ENCODE data around the gene CLCN3.
A peak's percentile ranks its signal among the peaks of the same experiment; 100 is the strongest.

The CLCN3 gene

GRCh38 chr4:169615467-169616106 lies 4.8 kb upstream of the CLCN3 start:
- DNase-seq (ENCODE audit: low read depth): no peak
- TF ChIP-seq MYC (IDR thresholded peaks at IDR 0.05; ENCODE audit: low read depth, low read length) (no peak), POLR2A (IDR thresholded peaks at IDR 0.05; ENCODE audit: extremely low read depth, insufficient read length) (no peak), MAX (IDR thresholded peaks at IDR 0.05; ENCODE audit: low read depth, low read length) (no peak)
- TF ChIP-seq, protein P1, sequence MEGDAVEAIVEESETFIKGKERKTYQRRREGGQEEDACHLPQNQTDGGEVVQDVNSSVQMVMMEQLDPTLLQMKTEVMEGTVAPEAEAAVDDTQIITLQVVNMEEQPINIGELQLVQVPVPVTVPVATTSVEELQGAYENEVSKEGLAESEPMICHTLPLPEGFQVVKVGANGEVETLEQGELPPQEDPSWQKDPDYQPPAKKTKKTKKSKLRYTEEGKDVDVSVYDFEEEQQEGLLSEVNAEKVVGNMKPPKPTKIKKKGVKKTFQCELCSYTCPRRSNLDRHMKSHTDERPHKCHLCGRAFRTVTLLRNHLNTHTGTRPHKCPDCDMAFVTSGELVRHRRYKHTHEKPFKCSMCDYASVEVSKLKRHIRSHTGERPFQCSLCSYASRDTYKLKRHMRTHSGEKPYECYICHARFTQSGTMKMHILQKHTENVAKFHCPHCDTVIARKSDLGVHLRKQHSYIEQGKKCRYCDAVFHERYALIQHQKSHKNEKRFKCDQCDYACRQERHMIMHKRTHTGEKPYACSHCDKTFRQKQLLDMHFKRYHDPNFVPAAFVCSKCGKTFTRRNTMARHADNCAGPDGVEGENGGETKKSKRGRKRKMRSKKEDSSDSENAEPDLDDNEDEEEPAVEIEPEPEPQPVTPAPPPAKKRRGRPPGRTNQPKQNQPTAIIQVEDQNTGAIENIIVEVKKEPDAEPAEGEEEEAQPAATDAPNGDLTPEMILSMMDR (IDR thresholded peaks at IDR 0.05; ENCODE audit: low read depth, low read length): no peak
- no peak overlapping the region for H3K4me3 ChIP-seq (ENCODE audit: low read depth, low read length)

DNA sequence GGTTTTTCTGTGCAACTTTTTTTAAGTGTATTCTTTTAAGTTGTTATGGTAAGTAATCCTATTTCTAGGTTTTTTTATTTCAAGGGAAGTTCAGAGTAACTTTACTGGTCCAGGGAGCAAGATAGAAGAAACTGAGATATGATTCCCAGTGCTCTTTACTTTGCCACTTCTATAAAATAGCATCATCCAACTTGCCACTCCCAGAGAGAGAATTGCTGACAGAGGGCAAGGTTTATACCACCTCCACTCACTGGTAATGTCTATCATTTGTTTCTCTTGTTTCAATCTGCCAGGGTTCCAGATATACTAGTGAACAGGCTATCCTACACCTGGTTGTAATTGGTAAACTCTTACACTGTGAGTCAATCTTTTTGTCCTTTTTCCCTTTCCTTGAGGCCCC lies 3.5 kb upstream of the CLCN3 start:
- TF ChIP-seq MAX (IDR thresholded peaks at IDR 0.05; ENCODE audit: low read depth, low read length): no peak
- no peak for TF ChIP-seq POLR2A (IDR thresholded peaks at IDR 0.05; ENCODE audit: extremely low read depth, insufficient read length)
- H3K4me3 ChIP-seq (ENCODE audit: low read depth, low read length): no peak overlapping the region
- DNase-seq (ENCODE audit: low read depth): no peak

DNA sequence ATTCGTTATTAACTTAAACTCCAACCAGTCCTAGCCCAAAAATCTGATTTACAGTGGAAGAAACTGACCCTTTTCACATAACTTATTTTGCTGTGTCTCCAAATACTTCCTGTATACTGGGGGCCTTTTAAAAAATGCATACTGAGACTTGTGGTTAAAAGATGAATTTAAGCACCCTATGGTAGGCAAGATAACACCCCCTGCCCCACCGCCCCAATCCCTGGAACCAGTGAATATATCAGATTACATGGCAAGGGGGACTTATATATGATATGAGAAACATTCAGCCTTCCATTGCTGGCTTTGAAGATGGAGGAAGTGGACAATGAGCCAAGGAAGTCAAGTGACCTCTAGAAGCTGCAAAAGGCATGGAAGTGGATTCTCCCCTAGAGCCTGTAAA lies 3.1 kb upstream of the CLCN3 start:
- no peak for TF ChIP-seq MAX (IDR thresholded peaks at IDR 0.05; ENCODE audit: low read depth, low read length)
- no peak for TF ChIP-seq POLR2A (IDR thresholded peaks at IDR 0.05; ENCODE audit: extremely low read depth, insufficient read length)
- no peak for TF ChIP-seq MYC (IDR thresholded peaks at IDR 0.05; ENCODE audit: low read depth, low read length)
- TF ChIP-seq, protein P1 (IDR thresholded peaks at IDR 0.05; ENCODE audit: low read depth, low read length): no peak
- no peak overlapping the region for H3K4me3 ChIP-seq (ENCODE audit: low read depth, low read length)
- DNase-seq (ENCODE audit: low read depth): no peak

- no peak for DNase-seq (ENCODE audit: low read depth)
- TF ChIP-seq MYC (IDR thresholded peaks at IDR 0.05; ENCODE audit: low read depth, low read length) (no peak), MAX (IDR thresholded peaks at IDR 0.05; ENCODE audit: low read depth, low read length) (no peak), POLR2A (IDR thresholded peaks at IDR 0.05; ENCODE audit: extremely low read depth, insufficient read length) (no peak)
- TF ChIP-seq, protein P1 (IDR thresholded peaks at IDR 0.05; ENCODE audit: low read depth, low read length): no peak
- H3K4me3 ChIP-seq (ENCODE audit: low read depth, low read length): no peak overlapping the region
Measured at GRCh38 chr4:169618286-169618685, 2.1 kb upstream of the CLCN3 start.

- peak overlapping the region; percentile 99 for H3K4me3 ChIP-seq (ENCODE audit: low read depth, low read length)
- no peak for DNase-seq (ENCODE audit: low read depth)
- no peak for TF ChIP-seq POLR2A (IDR thresholded peaks at IDR 0.05; ENCODE audit: extremely low read depth, insufficient read length)
- TF ChIP-seq, protein P1 (IDR thresholded peaks at IDR 0.05; ENCODE audit: low read depth, low read length): no peak
- TF ChIP-seq MYC (IDR thresholded peaks at IDR 0.05; ENCODE audit: low read depth, low read length): no peak
- TF ChIP-seq MAX (IDR thresholded peaks at IDR 0.05; ENCODE audit: low read depth, low read length): no peak
Measured at GRCh38 chr4:169618986-169619385, 1.4 kb upstream of the CLCN3 start.

DNA sequence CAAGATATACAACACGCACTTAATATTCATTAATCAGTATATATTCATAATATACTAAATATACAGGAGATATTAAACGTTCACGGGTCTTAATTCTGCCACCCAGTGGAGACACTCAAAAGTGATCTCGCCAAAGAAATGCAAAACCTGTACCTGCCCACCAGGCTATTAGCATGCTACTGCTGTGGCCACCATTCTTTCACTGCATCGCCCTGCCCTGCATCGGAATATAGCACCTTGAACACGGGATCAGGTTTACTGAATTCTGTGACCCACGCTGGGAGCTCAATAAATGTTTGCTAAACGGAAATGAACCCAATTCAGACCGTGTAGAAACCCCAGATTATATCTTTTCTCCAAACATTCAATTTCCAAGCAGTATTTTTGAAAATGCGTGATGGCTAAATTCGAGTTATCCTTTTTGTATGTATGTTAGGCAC lies 840 bp upstream of the CLCN3 start:
- 0 out of 2 replicates have a peak, but pooled peaks have one; percentile 22 for TF ChIP-seq MYC (IDR thresholded peaks at IDR 0.05; ENCODE audit: low read depth, low read length)
- no peak for TF ChIP-seq MAX (IDR thresholded peaks at IDR 0.05; ENCODE audit: low read depth, low read length)
- TF ChIP-seq POLR2A (IDR thresholded peaks at IDR 0.05; ENCODE audit: extremely low read depth, insufficient read length): no peak
- TF ChIP-seq, protein P1 (IDR thresholded peaks at IDR 0.05; ENCODE audit: low read depth, low read length): peak; percentile 43
- H3K4me3 ChIP-seq (ENCODE audit: low read depth, low read length): peak overlapping the region; percentile 99
- DNase-seq (ENCODE audit: low read depth): peak; percentile 60

All from NB4 (cell line).